Esophagus muscularis mucosa (tissue), 4 donors: ENCODE measurements around the gene CSRP1. TPM values are rescaled to one million over a fixed set of nuclear protein-coding genes. Genes with fewer than 3 reads are reported as not detected.
"Not testable (repeated sequence)": the region's sequence is repeated elsewhere in the genome, so short reads cannot be mapped to it uniquely, and the experiment has no call there.

Experiments
- DNase-seq: peaks from one replicate; pipeline ENCODE4 v3.0.0-alpha.2; 2017; ENCODE audit errors: extremely low spot score
- H3K27ac ChIP-seq, 4 donors: fragments of 200-600 bp; sonication (generic); replicated peaks in 1 of 4; 1 replicate in 3 of 4; 2 replicates in 1 of 4; pipeline ENCODE4 v1.5.1; 2016 to 2019; ENCODE audit warnings: mild to moderate bottlenecking in 1 of 4
- H3K27me3 ChIP-seq, 4 donors: fragments of 200-600 bp; sonication (generic); one replicate each; pipeline versions ENCODE4 v1.5.1 to v1.6.0; 2016 to 2019
- H3K36me3 ChIP-seq, 4 donors: fragments of 200-600 bp; sonication (generic); one replicate each; pipeline ENCODE4 v1.5.1; 2016 to 2019
- H3K4me1 ChIP-seq, 4 donors: fragments of 200-600 bp; sonication (generic); one replicate each; pipeline ENCODE4 v1.5.1; 2016 to 2019
- H3K4me3 ChIP-seq, 4 donors: fragments of 200-600 bp; sonication (generic); 1 replicate in 2 of 4; 2 replicates in 2 of 4; pipeline ENCODE4 v1.5.1; 2016 to 2019; ENCODE audit warnings: mild to moderate bottlenecking in 4 of 4, moderate library complexity in 1 of 4
- H3K9me3 ChIP-seq, 4 donors: fragments of 200-600 bp; sonication (generic); 1 replicate in 3 of 4; 2 replicates in 1 of 4; pipeline ENCODE4 v1.5.1; 2016 to 2019
- CTCF ChIP-seq, 3 experiments: fragments of 200-600 bp in 2 of 3; fragments of 450-650 bp in 1 of 3; sonication (generic) in 2 of 3; IDR thresholded peaks; one replicate each; pipeline ENCODE4 v1.5.1; 2017 to 2019; ENCODE audit warnings: antibody characterized with exemption in 3 of 3, mild to moderate bottlenecking in 2 of 3, moderate library complexity in 1 of 3
- EP300 ChIP-seq: sonication (generic); formaldehyde crosslinking; IDR thresholded peaks from one replicate; pipeline ENCODE4 v1.6.1; 2017; ENCODE audit warnings: antibody characterized with exemption
- POLR2A ChIP-seq: fragments of 450-650 bp; IDR thresholded peaks from one replicate; pipeline ENCODE4 v1.6.1; 2017; ENCODE audit warnings: antibody characterized with exemption, moderate library complexity, mild to moderate bottlenecking, low read depth
- POLR2AphosphoS5 ChIP-seq, 2 donors: sonication (generic); formaldehyde crosslinking; IDR thresholded peaks; one replicate each; pipeline ENCODE4 v1.6.1; 2017; ENCODE audit warnings: antibody characterized with exemption in 2 of 2
- WGBS: methylation state at CpG from one replicate; pipeline ENCODE4 v1.1.5; 2018; 5-methylcytosine and 5-hydroxymethylcytosine counted together
- intact Hi-C: fragments of 100-400 bp; cut with DNase I; formaldehyde crosslinking; loops from one replicate; pipeline ENCODE4 v1.15.1; 2023
- total RNA-seq, 4 donors: library from RNA; depleted of rRNA; stranded (reverse); fragments of >200 nt; gene quantifications; one replicate each; pipeline versions ENCODE4 v1.1.0 to v1.2.1, GENCODE V29; 2016

Gene CSRP1
- total RNA-seq, 4 donors from 2014 or later: 3,645 to 7,984 (median 5,321) TPM

DNA sequence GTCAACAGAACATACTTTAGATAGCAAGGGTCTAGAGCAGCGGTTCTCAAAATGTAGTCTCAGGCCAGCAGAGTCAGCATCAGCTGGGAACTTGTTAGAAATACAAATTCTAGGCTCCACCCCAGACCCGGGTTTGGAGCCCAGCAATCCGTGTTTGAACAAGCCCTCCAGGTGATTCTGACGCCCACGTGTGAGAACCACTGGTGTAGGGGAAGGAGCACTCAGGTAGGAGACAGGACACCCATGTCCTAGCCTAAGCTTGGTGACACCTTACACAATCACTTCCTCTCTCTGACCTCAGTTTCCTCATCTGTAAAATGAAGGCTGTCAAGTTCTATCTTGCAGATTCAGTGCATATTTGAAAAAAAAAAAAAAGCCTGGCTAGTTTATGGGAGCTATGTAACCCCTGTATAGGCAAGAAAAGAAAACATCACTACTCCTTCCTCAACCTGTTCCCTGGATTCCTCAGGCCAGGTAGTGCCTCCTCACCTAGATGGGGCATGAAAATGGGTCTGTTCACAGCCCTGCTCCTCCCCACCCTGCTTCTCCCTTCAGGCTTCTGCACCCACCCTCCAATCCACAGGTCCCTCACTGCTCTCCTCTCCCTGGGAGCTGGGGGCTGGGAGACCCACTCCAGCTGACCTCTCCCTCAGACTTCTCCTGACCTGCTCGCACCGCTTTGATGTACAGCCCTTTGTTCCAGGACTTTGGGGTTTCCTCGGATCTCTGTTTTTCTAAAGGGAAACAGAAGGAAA lies 30.8 kb downstream of the CSRP1 start:
- no peak overlapping the region for H3K4me3 ChIP-seq
- no peak for TF ChIP-seq EP300
- no peak for TF ChIP-seq POLR2A
- TF ChIP-seq POLR2AphosphoS5 (IDR thresholded peaks at IDR 0.05): no peak
- no peak for TF ChIP-seq CTCF (IDR thresholded peaks at IDR 0.05)
- H3K27ac ChIP-seq: no peak overlapping the region
- peaks cover 13 to 27% (median 22%) of the 10 kb centered on the region in 4 donors for H3K4me1 ChIP-seq
- H3K9me3 ChIP-seq: no peaks in the 10 kb centered on the region
- H3K36me3 ChIP-seq: no peaks in the 10 kb centered on the region
- H3K27me3 ChIP-seq: no peaks in the 10 kb centered on the region
- 82% methylated on average over 8 of the region's 8 CpGs for WGBS
- intact Hi-C loops: no loop called here
- DNase-seq: no peak

DNA sequence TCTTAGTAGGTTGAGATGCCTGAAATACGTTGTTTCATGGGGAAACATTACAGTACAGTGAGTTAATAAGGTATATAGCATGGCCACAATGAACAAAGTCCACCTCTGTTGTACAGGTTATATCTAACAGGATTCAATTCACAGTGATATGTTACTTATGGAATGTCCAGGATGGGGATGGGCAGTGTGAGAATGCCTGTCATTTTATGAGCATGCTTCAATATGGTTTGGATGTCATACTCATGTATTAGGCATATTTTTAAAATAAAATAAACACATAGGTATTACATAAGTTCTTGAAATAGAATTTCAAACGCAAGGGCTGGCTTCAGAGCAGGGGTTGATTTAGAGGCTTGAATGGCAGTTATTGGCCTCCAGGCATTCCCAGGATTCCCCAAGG lies 31.8 kb downstream of the CSRP1 start:
- no peak for DNase-seq
- H3K4me3 ChIP-seq: no peak overlapping the region
- no peaks in the 10 kb centered on the region for H3K36me3 ChIP-seq
- TF ChIP-seq POLR2A (no peak), POLR2AphosphoS5 (IDR thresholded peaks at IDR 0.05) (peak in 1 of 2 donors; percentile 11)
- H3K9me3 ChIP-seq: no peaks in the 10 kb centered on the region
- peaks cover 3 to 18% (median 14%) of the 10 kb centered on the region in 4 donors for H3K4me1 ChIP-seq
- 66% methylated on average over 2 of the region's 2 CpGs for WGBS
- no peak overlapping the region for H3K27ac ChIP-seq
- H3K27me3 ChIP-seq: no peaks in the 10 kb centered on the region
- intact Hi-C loops: no loop called here

DNA sequence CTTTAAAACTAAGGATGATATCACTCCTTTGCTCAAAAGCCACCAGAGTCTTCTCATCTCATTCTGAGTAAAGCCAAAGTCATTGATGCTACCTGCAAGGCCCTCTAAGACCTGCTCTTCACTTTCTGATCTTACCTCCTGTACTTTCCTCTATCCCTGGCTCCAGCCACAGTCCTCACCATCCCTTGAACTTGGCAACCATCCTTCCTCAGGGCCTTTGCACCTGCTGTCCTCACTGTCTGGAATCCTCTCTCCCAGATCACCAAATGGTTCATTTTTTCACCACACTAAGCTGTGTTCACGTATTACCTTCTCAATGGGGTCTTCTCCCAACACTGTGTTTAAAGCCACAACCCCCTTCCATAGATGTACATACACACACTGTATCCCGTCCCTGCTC lies 33.6 kb downstream of the CSRP1 start:
- no peaks in the 10 kb centered on the region for H3K36me3 ChIP-seq
- H3K4me3 ChIP-seq: no peak overlapping the region
- no peak for DNase-seq
- H3K4me1 ChIP-seq: peaks cover 6 to 25% (median 20%) of the 10 kb centered on the region in 4 donors
- intact Hi-C loops: no loop called here
- no peak overlapping the region for H3K27ac ChIP-seq
- no peaks in the 10 kb centered on the region for H3K27me3 ChIP-seq
- no peaks in the 10 kb centered on the region for H3K9me3 ChIP-seq
- 89% methylated on average over 2 of the region's 2 CpGs for WGBS
- TF ChIP-seq CTCF (IDR thresholded peaks at IDR 0.05) (no peak), POLR2A (no peak), EP300 (no peak), POLR2AphosphoS5 (IDR thresholded peaks at IDR 0.05) (no peak)

DNA sequence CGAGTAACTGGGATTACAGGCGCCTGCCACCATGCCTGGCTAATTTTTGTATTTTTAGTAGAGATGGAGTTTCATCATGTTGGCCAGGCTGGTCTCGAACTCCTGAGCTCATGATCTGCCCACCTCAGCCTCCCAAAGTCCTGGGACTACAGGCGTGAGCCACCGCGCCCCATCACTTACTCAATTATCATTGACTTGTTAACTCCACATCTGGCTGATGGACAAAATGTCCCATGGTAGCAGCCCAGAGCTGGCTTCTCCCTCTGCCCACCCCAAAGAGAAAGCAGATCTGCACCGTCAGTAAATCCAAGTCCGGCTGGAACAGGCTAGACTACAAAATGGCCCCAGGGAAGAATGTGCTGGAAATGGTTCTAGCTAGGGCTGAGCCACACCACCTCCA lies 34.6 kb downstream of the CSRP1 start:
- intact Hi-C loops, H3K36me3 ChIP-seq, DNase-seq, H3K27ac ChIP-seq, H3K27me3 ChIP-seq, H3K4me3 ChIP-seq, H3K9me3 ChIP-seq: not testable (repeated sequence)
- WGBS: 96% methylated on average over 8 of the region's 8 CpGs
- H3K4me1 ChIP-seq: peaks cover 10 to 29% (median 24%) of the 10 kb centered on the region in 4 donors

DNA sequence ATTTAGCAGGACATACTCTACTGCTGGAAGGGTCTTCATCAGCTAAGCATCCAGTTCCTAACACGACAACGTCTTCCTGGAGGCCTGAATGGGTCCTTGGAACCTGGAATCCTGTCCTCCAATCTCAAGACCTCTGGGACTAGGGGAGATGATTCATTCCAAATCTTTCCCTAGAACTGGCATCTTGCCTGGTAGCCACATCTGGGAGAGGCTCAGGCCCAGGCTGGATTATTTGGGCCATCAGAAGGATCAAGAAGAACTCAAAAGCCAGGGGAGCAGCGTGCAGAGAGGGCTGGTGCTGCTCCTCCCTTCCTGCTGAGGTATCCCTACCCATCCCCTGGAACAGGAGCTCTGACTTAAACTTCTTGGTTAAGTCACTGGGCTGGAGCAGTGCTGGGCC lies 35.2 kb downstream of the CSRP1 start:
- no peak overlapping the region for H3K4me3 ChIP-seq
- no peaks in the 10 kb centered on the region for H3K36me3 ChIP-seq
- no peak for DNase-seq
- intact Hi-C loops: no loop called here
- peaks cover 15 to 34% (median 29%) of the 10 kb centered on the region in 4 donors for H3K4me1 ChIP-seq
- no peaks in the 10 kb centered on the region for H3K27me3 ChIP-seq
- H3K9me3 ChIP-seq: no peaks in the 10 kb centered on the region
- TF ChIP-seq EP300 (no peak), POLR2AphosphoS5 (IDR thresholded peaks at IDR 0.05) (no peak), CTCF (IDR thresholded peaks at IDR 0.05) (no peak), POLR2A (no peak)
- peak overlapping the region in 1 of 4 donors; percentile 27 for H3K27ac ChIP-seq
- 86% methylated on average over 3 of the region's 3 CpGs for WGBS

- no peak for TF ChIP-seq POLR2A
- TF ChIP-seq EP300: no peak
- TF ChIP-seq CTCF (IDR thresholded peaks at IDR 0.05): no peak
- TF ChIP-seq POLR2AphosphoS5 (IDR thresholded peaks at IDR 0.05): no peak
- no peaks in the 10 kb centered on the region for H3K9me3 ChIP-seq
- no peak overlapping the region for H3K4me3 ChIP-seq
- intact Hi-C loops: no loop called here
- peak overlapping the region in 3 of 4 donors; percentile 93 to 99 (median 95) for H3K27ac ChIP-seq
- 85% methylated on average over 4 of the region's 4 CpGs for WGBS
- peaks cover 4 to 10% (median 6%) of the 10 kb centered on the region in 4 donors for H3K36me3 ChIP-seq
- peaks cover 26 to 43% (median 36%) of the 10 kb centered on the region in 4 donors for H3K4me1 ChIP-seq
- no peaks in the 10 kb centered on the region for H3K27me3 ChIP-seq
- DNase-seq: no peak
These were observed 36.3 kb downstream of the CSRP1 start for GRCh38 chr1:201470581-201470980.
